GM12801 (cell line): ENCODE measurements around the gene BCDIN3D.

Experiments
- CTCF ChIP-seq: IDR thresholded peaks from one replicate; pipeline ENCODE4 v1.5.1; 2011; ENCODE audit warnings: control low read depth; ENCODE audit not compliant: insufficient read length; ENCODE audit errors: extremely low read depth

BCDIN3D gene

GRCh38 chr12:49808686-49809380, 34.1 kb downstream of the BCDIN3D start:
- no peak for TF ChIP-seq CTCF

DNA sequence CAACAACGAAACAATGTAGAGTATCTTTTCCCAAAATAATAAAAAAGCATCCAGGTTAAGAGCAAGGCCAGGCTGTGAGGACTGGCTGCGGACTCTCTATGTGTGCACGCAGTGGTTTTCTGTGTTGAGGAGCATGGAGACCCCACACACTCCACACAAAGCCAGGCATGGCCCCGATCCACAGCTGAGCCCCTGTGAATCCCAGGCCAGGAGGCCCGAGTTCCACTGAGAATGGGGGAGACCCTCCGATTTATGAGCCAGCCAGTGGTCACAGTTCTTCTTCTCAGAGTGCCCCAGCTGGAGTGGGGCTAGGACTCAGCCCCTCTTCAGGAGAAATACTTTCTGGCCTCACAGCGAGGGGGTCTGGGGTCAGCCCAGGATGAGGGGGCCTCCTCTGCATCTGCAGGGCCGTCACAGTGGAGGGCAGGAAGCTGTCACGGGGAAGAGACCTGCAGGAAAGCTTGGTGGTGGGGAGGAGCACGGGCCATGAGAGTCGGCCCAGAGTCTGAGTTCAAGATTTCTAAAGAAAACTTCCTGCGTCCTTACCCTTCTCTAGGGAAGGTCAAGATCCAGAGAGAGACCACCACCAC, 34.8 kb downstream of the BCDIN3D start:
- no peak for TF ChIP-seq CTCF

DNA sequence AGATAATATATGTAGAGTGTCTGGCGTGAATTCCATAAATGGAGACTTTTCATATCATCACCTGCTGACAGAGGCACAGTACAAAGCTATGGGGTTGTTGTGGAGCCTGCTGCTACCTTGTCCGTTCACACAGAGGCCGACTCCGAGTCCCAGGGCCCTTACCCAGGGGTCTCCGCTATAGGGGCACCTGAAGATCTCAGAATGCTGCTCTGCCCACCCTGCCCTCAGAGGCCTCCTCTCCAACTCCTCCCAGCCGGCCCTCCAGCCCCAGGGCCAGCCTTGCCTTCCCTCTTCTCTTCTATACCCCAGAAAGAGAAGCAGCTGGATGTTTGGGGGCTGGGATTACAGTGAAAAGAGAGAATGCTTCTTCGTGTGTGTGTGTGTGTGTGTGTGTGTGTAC, 36.0 kb downstream of the BCDIN3D start:
- TF ChIP-seq CTCF: no peak

- TF ChIP-seq CTCF: no peak
Observed at GRCh38 chr12:49806321-49806813, 36.5 kb downstream of the BCDIN3D start.

DNA sequence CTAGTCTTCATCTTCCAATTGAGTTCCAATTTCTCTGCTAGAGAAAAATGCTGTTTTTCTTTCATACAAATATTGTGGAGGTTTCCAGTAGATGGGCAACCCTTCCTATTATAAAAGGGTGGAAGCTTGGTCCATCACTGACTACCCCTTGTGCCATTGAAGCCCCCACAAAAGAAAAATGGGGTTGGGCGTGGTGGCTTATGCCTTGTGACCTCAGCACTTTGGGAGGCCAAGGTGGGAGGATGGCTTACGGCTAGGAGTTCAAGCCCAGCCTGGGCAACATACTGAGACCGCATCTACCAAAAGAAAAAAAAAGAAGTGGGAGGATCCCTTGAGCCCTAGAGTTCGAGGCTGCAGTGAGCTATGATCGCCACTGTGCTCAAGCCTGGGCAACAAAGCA, 37.5 kb downstream of the BCDIN3D start:
- TF ChIP-seq CTCF: no peak

GRCh38 chr12:49804821-49805220, 38.1 kb downstream of the BCDIN3D start:
- TF ChIP-seq CTCF: no peak

DNA sequence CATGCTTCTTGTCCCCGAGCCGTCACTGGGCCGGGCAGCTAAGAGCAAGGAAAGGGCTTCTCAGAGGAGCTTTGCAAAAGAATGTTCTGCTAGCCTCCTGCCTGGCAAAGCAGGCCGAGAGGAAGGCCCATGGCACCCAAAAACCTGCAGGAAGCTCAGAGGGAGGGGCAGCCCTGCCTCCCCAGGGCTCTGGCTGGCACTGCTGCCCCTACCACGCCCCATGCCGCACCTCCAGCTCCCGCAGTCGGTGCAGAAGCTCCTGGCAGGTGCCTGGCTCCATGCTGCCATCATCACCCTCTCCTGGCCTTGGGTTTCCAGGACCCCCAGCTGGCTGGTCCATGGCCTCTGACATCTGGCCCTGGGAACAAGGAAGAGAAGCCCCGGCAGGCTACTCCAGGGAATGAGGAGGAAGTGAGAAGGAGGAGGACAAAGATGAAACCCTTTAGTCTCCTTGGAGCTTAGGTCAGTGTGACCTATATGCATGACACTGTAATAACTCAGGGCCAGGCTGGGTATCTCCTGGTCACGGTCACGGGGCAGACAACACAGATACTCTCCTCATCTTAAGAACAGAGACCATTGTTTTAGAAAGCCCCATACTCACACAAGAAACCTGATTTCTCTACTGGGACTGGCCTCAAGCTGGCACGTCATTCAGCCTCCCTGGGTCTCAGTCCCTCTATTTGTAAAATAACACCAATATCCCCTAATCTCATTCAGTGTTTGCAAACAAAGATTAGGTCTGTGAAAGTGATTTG, 39.0 kb downstream of the BCDIN3D start:
- no peak for TF ChIP-seq CTCF
